Measurements from ENCODE around the gene OR6B1.

GRCh38 chr7:144011458-144012230 lies 11.5 kb downstream of the OR6B1 start:
- TF ChIP-seq POLR2A (IDR thresholded peaks at IDR 0.05) (no peak), CTCF (IDR thresholded peaks at IDR 0.05) (no peak)

Data from body of pancreas (tissue), 4 donors.